Gastroesophageal sphincter (tissue), 3 donors: ENCODE data around the gene PRLR.

Experiments used
- CTCF ChIP-seq, 4 experiments: fragments of 200-600 bp in 2 of 4; fragments of 450-650 bp in 2 of 4; sonication (generic) in 1 of 4; IDR thresholded peaks; one replicate each; pipeline ENCODE4 v1.5.1; 2017 to 2019; ENCODE audit warnings: antibody characterized with exemption in 4 of 4, mild to moderate bottlenecking in 2 of 4, moderate library complexity in 2 of 4
- POLR2A ChIP-seq, 2 donors: fragments of 450-650 bp; IDR thresholded peaks; one replicate each; pipeline ENCODE4 v1.6.1; 2017; ENCODE audit warnings: antibody characterized with exemption in 2 of 2, mild to moderate bottlenecking in 2 of 2, moderate library complexity in 1 of 2

GRCh38 chr5:35098214-35098613 is 132.1 kb downstream of the PRLR start:
- TF ChIP-seq CTCF (IDR thresholded peaks at IDR 0.05): no peak
- TF ChIP-seq POLR2A (IDR thresholded peaks at IDR 0.05): no peak
